Epithelial cell of prostate (primary cell): ENCODE results near the gene ANKRD39.
A peak's percentile ranks its signal among the peaks of the same experiment; 100 is the strongest.

Source experiments
- DNase-seq: peaks from one replicate; pipeline ENCODE4 v3.0.0-alpha.2; 2011; ENCODE audit warnings: low read depth, low spot score
- H3K27ac ChIP-seq: fragments of 450-650 bp; 2 replicates; pipeline ENCODE4 v1.5.1; 2017; ENCODE audit warnings: mild to moderate bottlenecking

The ANKRD39 gene

GRCh38 chr2:96888072-96889011 lies 30.5 kb upstream of the ANKRD39 start:
- peak; percentile 76 for DNase-seq
- no peak overlapping the region for H3K27ac ChIP-seq

GRCh38 chr2:96887493-96888012 lies 29.7 kb upstream of the ANKRD39 start:
- no peak for DNase-seq

GRCh38 chr2:96885432-96886347 lies 27.9 kb upstream of the ANKRD39 start:
- no peak overlapping the region for H3K27ac ChIP-seq
- DNase-seq, result no peak

More at GRCh38 chr2:96887493-96888012, 29.7 kb upstream of the ANKRD39 start:
- no peak overlapping the region for H3K27ac ChIP-seq

GRCh38 chr2:96884299-96885094 lies 26.7 kb upstream of the ANKRD39 start:
- no peak overlapping the region for H3K27ac ChIP-seq
- DNase-seq, result no peak

- no peak overlapping the region for H3K27ac ChIP-seq
- no peak for DNase-seq
These were observed 25.5 kb upstream of the ANKRD39 start for GRCh38 chr2:96883306-96883705.

- DNase-seq, result no peak
These were observed 25.1 kb upstream of the ANKRD39 start for GRCh38 chr2:96882906-96883305.

GRCh38 chr2:96882230-96882629 lies 24.4 kb upstream of the ANKRD39 start:
- peak overlapping the region; percentile 37 for H3K27ac ChIP-seq
- DNase-seq, result no peak

More at GRCh38 chr2:96882906-96883305, 25.1 kb upstream of the ANKRD39 start:
- peak overlapping the region; percentile 37 for H3K27ac ChIP-seq

- DNase-seq, result no peak
- no peak overlapping the region for H3K27ac ChIP-seq
These were observed 23.8 kb upstream of the ANKRD39 start for GRCh38 chr2:96881349-96882195.

- no peak for DNase-seq
- no peak overlapping the region for H3K27ac ChIP-seq
These were observed 23.1 kb upstream of the ANKRD39 start for GRCh38 chr2:96880891-96881273.

- no peak for DNase-seq
- no peak overlapping the region for H3K27ac ChIP-seq
These were observed 21.8 kb upstream of the ANKRD39 start for GRCh38 chr2:96879545-96880040.

- H3K27ac ChIP-seq, result no peak overlapping the region
- DNase-seq, result no peak
These were observed 21.2 kb upstream of the ANKRD39 start for GRCh38 chr2:96878796-96879544.

- DNase-seq, result no peak
- H3K27ac ChIP-seq, result no peak overlapping the region
These were observed 20.4 kb upstream of the ANKRD39 start for GRCh38 chr2:96878171-96878570.

- no peak overlapping the region for H3K27ac ChIP-seq
- DNase-seq, result no peak
These were observed 19.8 kb upstream of the ANKRD39 start for GRCh38 chr2:96877631-96878092.

- DNase-seq, result no peak
- no peak overlapping the region for H3K27ac ChIP-seq
These were observed 19.2 kb upstream of the ANKRD39 start for GRCh38 chr2:96877042-96877451.

GRCh38 chr2:96876269-96877041 lies 18.6 kb upstream of the ANKRD39 start:
- H3K27ac ChIP-seq, result no peak overlapping the region
- no peak for DNase-seq

- no peak overlapping the region for H3K27ac ChIP-seq
- no peak for DNase-seq
These were observed 17.9 kb upstream of the ANKRD39 start for GRCh38 chr2:96875498-96876268.
